Calu3 (cell line): ENCODE data around the gene CDKAL1. TPM values are rescaled to one million over a fixed set of nuclear protein-coding genes. Genes with fewer than 3 reads are reported as not detected.

Experiments
- BruUV-seq: library from RNA; stranded (reverse); fragments of 400-500 nt; replicated peaks from 2 replicates; lab custom pipeline; 2021; lab: Mats Ljungman, UMichigan
- CTCF ChIA-PET: fragments of 300-600 bp; sonication (Branson Sonifier 250); formaldehyde crosslinking; loops from one replicate; lab custom pipeline; 2022; ENCODE audit warnings: antibody characterized with exemption; lab: Charles Lee
- DNase-seq: peaks from one replicate; pipeline ENCODE4 v3.0.0; 2022
- H3K27ac Mint-ChIP-seq: one replicate; pipeline ENCODE4 v1.8.0; 2022; ENCODE audit warnings: mixed read lengths; ENCODE audit not compliant: unreplicated experiment
- H3K27me3 Mint-ChIP-seq: one replicate; pipeline ENCODE4 v1.8.0; 2022; ENCODE audit warnings: mixed read lengths; ENCODE audit not compliant: unreplicated experiment
- H3K36me3 Mint-ChIP-seq: one replicate; pipeline ENCODE4 v1.8.0; 2022; ENCODE audit warnings: mild to moderate bottlenecking, moderate library complexity, mixed read lengths; ENCODE audit not compliant: insufficient read depth, unreplicated experiment
- H3K4me1 Mint-ChIP-seq: one replicate; pipeline ENCODE4 v1.8.0; 2022; ENCODE audit warnings: mild to moderate bottlenecking, low read depth, mixed read lengths; ENCODE audit not compliant: unreplicated experiment
- H3K4me3 Mint-ChIP-seq: one replicate; pipeline ENCODE4 v1.8.0; 2022; ENCODE audit warnings: mild to moderate bottlenecking, low read depth, moderate library complexity, mixed read lengths; ENCODE audit not compliant: unreplicated experiment
- H3K9me3 Mint-ChIP-seq: one replicate; pipeline ENCODE4 v1.8.0; 2022; ENCODE audit warnings: low read depth, mixed read lengths; ENCODE audit not compliant: unreplicated experiment
- intact Hi-C: fragments of 100-400 bp; cut with micrococcal nuclease; formaldehyde crosslinking; loops from one replicate; pipeline ENCODE4 v1.10.0; 2022; ENCODE audit not compliant: unreplicated experiment
- total RNA-seq: library from RNA; stranded (reverse); gene quantifications from 2 replicates; pipeline ENCODE4 v1.2.3, GENCODE V29; 2022
- TF ChIP-seq, protein P1 (sequence below): fragments of 200-600 bp; IDR thresholded peaks from one replicate; pipeline ENCODE4 v1.8.0; 2022; ENCODE audit warnings: antibody characterized with exemption; ENCODE audit not compliant: unreplicated experiment

CDKAL1 gene
- total RNA-seq, 1 experiment from 2014 or later: 39.6 TPM

DNA sequence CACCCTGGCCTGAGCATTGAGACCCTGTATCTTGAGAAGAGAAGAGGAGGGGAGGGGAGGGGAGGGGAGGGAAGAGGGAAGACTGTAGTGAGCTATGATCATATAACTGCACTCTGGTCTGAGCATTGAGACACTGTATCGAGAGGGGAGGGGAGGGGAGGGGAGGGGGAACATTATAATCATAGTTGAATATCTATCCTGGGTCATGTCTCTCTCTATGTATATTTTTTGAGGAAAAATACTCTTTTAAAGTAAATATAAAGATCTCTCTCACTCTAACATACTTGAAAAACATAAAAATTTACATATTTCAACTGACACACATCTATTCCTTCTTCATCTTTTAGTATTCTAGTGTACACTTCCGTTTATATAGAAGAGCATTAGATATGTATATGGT lies 431.0 kb downstream of the CDKAL1 start:
- TF ChIP-seq, protein P1, sequence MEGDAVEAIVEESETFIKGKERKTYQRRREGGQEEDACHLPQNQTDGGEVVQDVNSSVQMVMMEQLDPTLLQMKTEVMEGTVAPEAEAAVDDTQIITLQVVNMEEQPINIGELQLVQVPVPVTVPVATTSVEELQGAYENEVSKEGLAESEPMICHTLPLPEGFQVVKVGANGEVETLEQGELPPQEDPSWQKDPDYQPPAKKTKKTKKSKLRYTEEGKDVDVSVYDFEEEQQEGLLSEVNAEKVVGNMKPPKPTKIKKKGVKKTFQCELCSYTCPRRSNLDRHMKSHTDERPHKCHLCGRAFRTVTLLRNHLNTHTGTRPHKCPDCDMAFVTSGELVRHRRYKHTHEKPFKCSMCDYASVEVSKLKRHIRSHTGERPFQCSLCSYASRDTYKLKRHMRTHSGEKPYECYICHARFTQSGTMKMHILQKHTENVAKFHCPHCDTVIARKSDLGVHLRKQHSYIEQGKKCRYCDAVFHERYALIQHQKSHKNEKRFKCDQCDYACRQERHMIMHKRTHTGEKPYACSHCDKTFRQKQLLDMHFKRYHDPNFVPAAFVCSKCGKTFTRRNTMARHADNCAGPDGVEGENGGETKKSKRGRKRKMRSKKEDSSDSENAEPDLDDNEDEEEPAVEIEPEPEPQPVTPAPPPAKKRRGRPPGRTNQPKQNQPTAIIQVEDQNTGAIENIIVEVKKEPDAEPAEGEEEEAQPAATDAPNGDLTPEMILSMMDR: no peak
- peaks cover 16% of the 10 kb centered on the region for H3K4me1 Mint-ChIP-seq
- peaks cover 14% of the 10 kb centered on the region for H3K9me3 Mint-ChIP-seq
- no TSS peak for BruUV-seq
- CTCF ChIA-PET: interaction anchor here (0.6 kb wide), 3 partner anchors 578 to 1217 kb away, joined by 3 to 4 read pairs (median 4); no protein-coding TSS in a partner anchor
- no peak overlapping the region for H3K27ac Mint-ChIP-seq
- no peak overlapping the region for H3K4me3 Mint-ChIP-seq
- intact Hi-C loops: no loop called here
- H3K27me3 Mint-ChIP-seq: no peaks in the 10 kb centered on the region
- no peaks in the 10 kb centered on the region for H3K36me3 Mint-ChIP-seq
- no peak for DNase-seq

DNA sequence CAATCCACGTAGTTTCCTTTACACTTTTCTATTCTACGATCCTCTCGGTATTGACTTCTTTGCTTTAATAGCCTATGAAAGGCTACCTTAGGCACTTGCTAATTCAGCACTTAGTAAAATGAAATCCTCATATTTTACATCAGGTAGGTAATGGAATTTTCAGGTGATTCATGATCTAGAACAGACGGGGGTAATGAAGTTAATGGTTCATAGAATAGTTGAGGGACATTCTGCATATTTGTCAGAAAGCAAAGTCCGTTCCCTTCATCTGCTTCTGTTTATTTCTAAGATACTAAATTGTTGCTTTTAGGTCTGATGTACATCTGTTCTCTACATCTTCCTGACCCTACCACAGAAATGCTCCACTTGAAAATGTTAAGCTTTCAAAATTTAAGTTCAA lies 431.7 kb downstream of the CDKAL1 start:
- Mint-ChIP-seq H3K27me3 (no peaks in the 10 kb centered on the region), H3K4me1 (peaks cover 16% of the 10 kb centered on the region), H3K9me3 (peaks cover 14% of the 10 kb centered on the region), H3K36me3 (no peaks in the 10 kb centered on the region), H3K27ac (no peak overlapping the region), H3K4me3 (no peak overlapping the region)
- DNase-seq: no peak
- intact Hi-C loops: no loop called here
- TF ChIP-seq, protein P1: no peak
- CTCF ChIA-PET: interaction anchor here (0.6 kb wide), 1 partner anchor 623 kb away, joined by 6 read pairs; no protein-coding TSS in a partner anchor
- no TSS peak for BruUV-seq

DNA sequence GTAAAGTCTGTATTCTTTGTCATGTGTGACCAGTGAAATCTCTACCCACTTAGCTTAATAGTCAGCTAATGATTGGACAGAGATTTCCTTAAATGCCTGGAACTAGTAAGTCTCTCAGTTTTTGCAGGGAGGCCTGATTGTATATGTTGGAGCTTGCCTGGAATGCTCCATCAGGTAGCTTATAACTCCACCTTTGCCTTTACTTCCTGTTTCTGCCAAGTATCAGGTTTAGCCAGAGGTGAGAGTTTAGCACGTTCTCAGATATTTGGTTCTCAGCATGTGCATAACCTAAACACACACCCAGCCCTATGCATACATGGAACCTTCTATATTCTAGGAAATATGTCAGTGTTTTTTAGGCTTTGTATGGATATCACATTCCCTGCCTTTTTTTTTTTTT lies 435.3 kb downstream of the CDKAL1 start:
- Mint-ChIP-seq H3K36me3 (no peaks in the 10 kb centered on the region), H3K4me3 (no peak overlapping the region), H3K27me3 (no peaks in the 10 kb centered on the region), H3K4me1 (peaks cover 16% of the 10 kb centered on the region), H3K27ac (no peak overlapping the region), H3K9me3 (peaks cover 14% of the 10 kb centered on the region)
- no TSS peak for BruUV-seq
- CTCF ChIA-PET: interaction anchor here (0.7 to 1.3 kb wide), 3 partner anchors 30 to 55 kb away, joined by 3 read pairs; no protein-coding TSS in a partner anchor
- DNase-seq: no peak
- TF ChIP-seq, protein P1: no peak
- intact Hi-C loops: no loop called here

GRCh38 chr6:20976391-20976918 lies 442.2 kb downstream of the CDKAL1 start:
- TF ChIP-seq, protein P1: no peak
- Mint-ChIP-seq H3K27me3 (no peaks in the 10 kb centered on the region), H3K36me3 (no peaks in the 10 kb centered on the region), H3K4me3 (no peak overlapping the region), H3K9me3 (peaks cover 2% of the 10 kb centered on the region), H3K27ac (no peak overlapping the region), H3K4me1 (no peaks in the 10 kb centered on the region)
- intact Hi-C loops: no loop called here
- CTCF ChIA-PET: interaction anchor here (1.0 kb wide), 1 partner anchor 21 kb away, joined by 3 read pairs; no protein-coding TSS in a partner anchor
- no TSS peak for BruUV-seq
- no peak for DNase-seq
